ENCODE results near the gene TOR1AIP1. TPM values are rescaled to one million over a fixed set of nuclear protein-coding genes. Genes with fewer than 3 reads are reported as not detected.

The TOR1AIP1 gene
- total RNA-seq, 2 donors from 2014 or later: 48.3 to 50.4 TPM

DNA sequence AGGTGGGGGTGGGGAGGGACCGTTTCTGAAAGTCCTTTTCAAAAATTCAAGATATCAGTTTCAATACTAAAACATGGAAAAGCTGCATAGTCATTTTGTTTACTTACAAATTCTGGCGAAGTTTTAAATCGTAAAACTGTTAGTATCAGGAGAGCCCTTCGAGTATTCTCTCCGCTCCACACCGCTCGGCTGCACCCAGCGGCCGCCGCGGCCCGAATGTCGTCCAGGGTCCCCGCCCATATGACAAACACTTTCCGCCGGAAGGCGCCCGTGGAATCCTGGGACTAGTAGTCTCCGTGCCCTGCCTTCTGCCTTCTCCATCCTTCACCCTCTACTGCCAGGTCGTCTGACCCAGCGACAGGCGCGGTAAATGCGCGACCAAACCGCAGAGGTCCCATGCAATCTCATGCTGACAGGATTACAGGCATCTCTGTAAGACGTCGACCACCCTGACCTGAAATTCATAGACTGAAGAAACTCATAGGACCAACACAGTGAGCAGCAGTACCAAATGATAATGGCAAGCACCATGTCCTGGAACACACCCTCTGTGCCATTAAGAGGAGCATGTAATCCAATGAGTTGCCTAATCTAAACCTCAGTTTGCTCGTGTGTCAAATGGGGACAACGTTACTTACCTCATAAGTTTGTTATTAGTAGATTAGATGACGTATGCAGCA is 4.4 kb upstream of the TOR1AIP1 start, which contains the start of gene TOR1AIP2:
Gene TOR1AIP2 (minus strand): TSS at position 218 of the 680 bp plus-strand sequence. CDS start 25,138 bp downstream, outside the sequence.
- intact Hi-C loops (cut with DNase I): no loop called here
- peak; percentile 91 for DNase-seq
- ATAC-seq: peak; percentile 69 to 70

DNA sequence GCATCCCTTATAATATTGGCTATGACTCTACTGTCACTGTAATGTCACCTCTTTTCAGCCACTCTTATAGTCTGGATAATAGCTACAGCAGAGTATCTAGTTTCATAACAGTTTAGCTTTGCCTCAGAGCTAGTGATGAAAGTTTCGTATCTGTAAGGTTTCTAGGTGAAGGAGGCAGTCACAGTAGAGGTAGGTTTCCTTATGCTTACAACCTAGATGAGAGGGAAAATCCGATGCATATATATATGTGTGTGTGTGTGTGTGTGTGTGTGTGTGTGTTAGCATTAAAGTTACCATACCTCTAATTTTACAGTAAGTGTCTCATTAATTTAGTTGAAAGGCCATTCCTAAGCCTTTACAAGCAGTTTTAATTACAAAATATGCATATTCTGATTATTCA is 2.3 kb upstream of the TOR1AIP1 start:
- intact Hi-C loops (cut with DNase I): loop anchor here in 1 of 2 donors (10.0 kb wide), 1 partner anchor 75 kb away; the partner anchor contains the start of gene CEP350
- ATAC-seq (no peak), DNase-seq (no peak)

DNA sequence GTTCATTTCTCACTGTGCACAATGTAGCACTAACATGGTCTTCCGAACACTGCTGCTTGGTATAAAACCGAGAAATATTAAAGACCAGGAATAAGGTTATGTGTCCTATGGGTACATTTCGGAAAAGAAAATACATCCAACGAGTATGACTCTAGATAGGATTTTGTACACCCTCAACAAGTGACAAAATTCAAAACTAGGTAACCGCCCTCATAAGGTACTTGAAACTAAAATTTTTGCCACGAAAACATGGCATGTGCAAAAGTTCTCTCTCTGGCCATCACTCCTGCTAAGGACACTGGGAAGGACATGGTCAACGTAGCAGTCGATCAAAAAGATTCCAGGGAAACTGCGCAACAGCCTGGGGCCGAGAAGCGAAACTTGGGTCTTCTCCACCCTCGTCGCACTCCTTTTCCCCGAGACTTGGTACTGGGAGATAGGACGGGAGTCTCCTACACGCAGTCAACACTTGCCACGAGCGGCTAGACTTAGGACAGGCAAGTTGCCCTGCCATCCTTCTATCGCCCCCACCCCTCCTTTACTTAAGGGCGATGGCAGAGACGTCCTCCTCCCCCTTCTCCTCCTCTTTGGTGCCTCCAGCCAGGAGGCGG is 338 bp upstream of the TOR1AIP1 start:
- intact Hi-C loops (cut with DNase I): loop anchor here in 1 of 2 donors (10.0 kb wide), 1 partner anchor 73 kb away; the partner anchor contains the start of gene CEP350
- peak; percentile 31 to 35 for ATAC-seq
- DNase-seq: no peak

DNA sequence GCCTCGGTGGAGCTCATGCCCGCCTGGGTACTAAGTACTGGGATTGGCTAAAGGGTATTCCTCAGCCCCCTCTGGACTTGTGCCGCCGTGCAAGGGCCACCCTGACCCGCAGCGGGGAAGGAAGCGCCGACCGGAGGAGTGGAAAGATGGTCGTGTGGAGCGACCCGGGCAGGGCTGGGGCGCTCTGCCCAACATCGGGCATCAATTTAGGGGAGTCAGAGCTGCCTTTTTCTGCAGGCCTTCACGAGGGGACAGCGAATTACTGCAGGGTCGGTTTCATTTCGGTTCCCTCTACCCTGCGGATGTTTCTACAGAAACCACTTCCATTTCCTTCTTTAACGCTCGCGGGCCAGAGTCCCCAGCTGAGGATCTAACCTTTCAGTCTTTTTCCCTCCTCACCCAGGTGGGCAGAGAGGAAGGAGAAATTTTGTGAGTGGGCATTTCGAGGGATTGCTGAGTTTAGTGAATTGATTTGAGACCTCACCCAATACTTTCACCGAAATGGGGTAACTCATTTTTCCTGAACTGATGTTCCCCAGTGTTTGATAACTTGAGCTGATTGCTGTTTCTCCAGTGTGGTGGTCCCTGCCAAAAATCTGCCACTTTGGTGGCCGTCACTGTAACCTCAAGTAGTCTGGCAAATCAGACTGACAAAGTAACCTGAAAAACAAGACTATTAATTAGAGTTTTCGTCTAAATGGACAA is 1.1 kb downstream of the TOR1AIP1 start:
- peak; percentile 27 for DNase-seq
- intact Hi-C loops (cut with DNase I): loop anchor here in 1 of 2 donors (10.0 kb wide), 1 partner anchor 72 kb away; the partner anchor contains the start of gene CEP350

DNA sequence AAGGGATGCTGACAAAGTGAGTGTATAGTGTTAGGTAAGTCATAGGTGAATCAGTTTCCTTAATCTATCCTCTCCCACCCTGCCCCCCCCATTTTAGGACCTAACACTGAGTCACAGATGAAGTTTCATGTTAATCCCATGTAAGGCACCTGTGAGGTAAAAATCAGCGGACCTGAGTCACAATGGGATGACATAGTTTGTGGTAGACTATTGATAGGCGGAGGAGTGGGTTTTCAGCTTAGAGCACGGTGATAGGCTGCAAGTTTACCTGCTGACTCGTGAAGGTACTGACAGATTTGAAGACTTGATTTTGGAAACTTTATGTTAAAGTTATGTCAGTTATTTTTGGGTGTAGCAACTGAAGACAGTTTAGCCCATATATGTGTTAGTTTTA is 1.7 kb downstream of the TOR1AIP1 start:
- intact Hi-C loops (cut with DNase I): loop anchor here in 1 of 2 donors (10.0 kb wide), 1 partner anchor 71 kb away; the partner anchor contains the start of gene CEP350
- DNase-seq: no peak
- no peak for ATAC-seq

More for the DNA sequence above, 1.1 kb downstream of the TOR1AIP1 start:
- peak in 1 of 2 donors; percentile 17 for ATAC-seq

DNA sequence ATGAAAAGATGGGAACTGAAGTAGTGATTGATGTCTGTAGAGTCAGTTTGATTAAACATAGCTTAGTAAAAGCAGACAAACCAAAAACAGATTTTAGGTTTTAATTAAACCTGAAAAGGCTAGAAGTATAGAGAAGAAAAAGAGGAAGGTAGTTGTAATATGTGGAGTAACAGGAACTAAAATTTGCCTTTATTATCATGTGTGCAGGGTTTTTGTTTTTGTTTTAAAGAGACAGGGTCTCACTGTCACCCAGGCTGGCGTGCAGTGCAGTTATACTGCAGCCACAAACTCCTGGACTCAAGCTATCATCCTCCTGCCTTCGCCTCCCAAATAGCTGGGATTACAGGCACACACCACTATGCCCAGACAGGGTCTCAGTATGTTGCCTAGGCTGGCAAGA is 6.0 kb downstream of the TOR1AIP1 start:
- ATAC-seq (no peak), DNase-seq (no peak)
- intact Hi-C loops (cut with DNase I): loop anchor here in 1 of 2 donors (10.0 kb wide), 1 partner anchor 67 kb away; the partner anchor contains the start of gene CEP350

DNA sequence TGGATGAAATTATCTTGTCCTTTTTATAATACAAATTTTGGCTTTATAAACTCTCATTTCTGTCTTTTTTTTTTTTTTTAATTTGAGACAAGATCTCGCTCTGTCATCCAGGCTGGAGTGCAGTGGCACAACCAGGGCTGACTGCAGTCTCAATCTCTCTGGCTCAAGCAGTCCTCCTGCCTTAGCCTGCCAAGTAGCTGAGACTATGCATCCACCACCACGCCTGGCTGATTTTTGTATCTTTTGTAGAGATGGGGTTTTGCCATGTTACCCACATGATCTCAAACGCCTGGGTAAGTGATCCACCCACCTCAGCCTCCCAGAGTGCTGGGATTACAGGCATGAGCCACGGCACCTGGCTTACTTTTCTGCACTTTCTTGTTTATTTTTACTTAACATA is 7.5 kb downstream of the TOR1AIP1 start:
- ATAC-seq (no peak), DNase-seq (no peak)
- intact Hi-C loops (cut with DNase I): loop anchor here in 1 of 2 donors (10.0 kb wide), 1 partner anchor 65 kb away; the partner anchor contains the start of gene CEP350

DNA sequence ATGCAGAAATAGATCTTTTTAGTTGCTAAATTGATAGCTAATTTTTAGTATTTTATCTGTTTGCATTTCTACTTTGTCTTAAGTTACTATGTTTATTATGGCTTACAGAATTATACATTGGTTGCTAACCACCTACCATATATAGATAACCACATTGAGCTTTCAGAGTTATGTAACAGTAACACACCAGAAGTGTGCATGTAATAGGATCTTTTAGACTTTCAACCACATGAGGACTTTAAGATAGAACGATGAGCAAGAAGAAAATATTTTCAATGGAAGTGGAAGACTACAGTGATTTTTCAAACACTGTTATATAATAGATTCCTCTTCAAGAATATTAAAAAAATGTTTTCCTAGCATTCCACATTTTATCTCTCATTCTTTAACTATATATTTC is 28.8 kb downstream of the TOR1AIP1 start:
- intact Hi-C loops (cut with DNase I): no loop called here
- no peak for ATAC-seq
- DNase-seq: no peak

DNA sequence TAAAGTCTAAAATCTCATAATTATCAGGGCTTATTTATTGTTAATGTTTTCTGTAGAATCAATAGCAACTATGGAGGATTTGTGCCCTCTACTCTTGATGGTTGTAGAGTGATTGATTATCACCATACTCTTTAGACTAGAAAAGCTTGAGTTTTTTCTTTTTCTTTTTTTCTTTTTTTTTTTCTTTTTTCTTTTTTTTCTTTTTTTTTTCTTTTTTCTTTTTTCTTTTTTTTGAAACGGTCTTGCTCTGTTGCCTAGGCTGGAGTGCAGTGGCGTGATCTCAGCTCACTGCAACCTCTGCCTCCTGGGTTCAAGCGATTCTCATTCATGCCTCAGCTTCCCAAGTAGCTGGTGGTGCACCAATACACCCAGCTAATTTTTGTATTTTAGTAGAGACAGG is 29.7 kb downstream of the TOR1AIP1 start:
- no peak for DNase-seq
- no peak for ATAC-seq
- intact Hi-C loops (cut with DNase I): no loop called here

DNA sequence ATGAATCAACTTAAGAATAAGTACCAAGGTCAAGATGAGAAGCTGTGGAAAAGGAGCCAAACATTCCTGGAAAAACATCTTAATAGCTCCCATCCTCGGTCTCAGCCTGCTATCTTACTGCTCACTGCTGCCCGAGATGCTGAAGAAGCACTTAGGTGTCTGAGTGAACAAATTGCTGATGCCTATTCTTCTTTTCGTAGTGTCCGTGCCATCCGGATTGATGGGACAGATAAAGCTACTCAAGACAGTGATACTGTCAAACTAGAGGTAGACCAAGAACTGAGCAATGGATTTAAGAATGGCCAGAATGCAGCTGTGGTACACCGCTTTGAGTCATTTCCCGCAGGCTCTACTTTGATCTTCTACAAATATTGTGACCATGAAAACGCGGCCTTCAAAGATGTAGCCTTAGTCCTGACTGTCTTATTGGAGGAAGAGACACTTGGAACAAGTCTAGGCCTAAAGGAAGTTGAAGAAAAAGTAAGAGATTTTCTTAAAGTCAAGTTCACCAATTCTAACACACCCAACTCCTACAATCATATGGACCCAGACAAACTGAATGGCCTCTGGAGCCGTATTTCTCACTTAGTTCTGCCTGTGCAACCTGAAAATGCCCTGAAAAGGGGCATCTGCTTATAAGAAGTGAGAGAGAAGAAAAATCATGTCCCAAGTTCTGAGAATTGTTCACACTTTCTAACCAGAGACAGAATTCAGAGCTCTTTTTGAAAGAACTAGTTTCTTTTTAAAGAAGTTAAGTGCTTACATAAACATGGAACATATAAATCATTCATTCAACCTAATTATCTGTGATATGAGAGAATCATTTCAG is 35.7 kb downstream of the TOR1AIP1 start:
- no peak for DNase-seq
- intact Hi-C loops (cut with DNase I): no loop called here
- ATAC-seq: no peak

DNA sequence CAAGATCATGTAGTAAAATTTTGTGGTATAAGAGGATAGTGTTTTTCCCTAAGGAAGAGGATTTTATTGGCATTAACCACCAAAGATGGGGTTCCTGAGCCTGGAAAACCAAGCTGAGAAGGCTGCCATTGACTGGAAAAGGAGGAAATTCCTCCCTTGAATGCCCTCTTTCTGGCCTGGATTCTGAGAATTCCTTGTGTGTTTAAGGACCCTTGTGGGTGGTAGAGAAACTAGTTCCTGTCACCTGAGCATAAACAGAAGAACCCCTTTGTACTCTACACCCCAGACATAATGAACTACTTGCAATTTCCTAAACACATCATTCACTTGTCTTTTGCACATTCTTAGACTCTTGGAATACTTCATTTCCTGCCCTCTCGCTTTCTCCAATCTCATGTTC is 39.4 kb downstream of the TOR1AIP1 start:
- intact Hi-C loops (cut with DNase I): no loop called here
- DNase-seq (no peak), ATAC-seq (no peak)

DNA sequence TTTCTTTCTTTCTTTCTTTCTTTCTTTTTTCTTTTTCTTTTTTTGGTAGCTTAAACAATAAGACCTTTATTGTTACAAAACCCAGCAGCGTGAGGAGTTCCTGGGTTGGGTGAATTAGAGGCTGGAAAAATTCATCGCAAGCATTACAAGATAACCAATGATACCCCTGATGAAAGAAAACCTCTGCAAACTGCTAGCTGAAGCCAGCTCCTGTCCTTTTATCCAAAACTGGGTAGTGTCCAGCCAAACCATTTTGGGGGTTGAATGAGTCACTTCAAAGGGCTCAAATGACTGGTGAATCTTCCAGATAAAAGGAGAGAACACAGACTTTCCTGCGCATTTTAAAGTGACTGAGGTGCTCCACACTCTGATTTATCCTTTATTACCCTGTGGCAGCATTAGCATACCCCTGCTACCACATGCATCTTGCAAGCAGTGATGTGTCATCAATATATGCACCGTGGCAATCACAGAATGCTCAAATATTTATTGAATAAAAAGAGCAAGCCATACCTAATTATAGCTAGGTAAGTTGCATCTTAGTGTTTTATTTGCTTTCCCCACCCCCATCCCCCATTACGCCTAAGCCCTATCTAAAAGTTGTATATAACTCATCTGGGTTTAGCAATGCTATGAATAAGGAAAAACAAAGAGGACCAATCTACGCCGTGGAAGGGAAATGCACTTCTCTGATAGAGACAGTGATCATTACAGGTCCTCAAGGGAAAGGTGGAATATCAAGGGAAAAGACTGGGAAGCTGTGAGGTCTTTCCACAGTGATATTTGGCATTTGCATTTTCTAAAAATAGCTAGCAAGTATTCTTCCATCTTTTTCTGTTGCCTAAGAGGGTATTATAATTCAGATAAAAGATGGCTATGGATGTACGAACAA is 40.1 kb downstream of the TOR1AIP1 start:
- intact Hi-C loops (cut with DNase I): no loop called here
- DNase-seq (no peak), ATAC-seq (no peak)

DNA sequence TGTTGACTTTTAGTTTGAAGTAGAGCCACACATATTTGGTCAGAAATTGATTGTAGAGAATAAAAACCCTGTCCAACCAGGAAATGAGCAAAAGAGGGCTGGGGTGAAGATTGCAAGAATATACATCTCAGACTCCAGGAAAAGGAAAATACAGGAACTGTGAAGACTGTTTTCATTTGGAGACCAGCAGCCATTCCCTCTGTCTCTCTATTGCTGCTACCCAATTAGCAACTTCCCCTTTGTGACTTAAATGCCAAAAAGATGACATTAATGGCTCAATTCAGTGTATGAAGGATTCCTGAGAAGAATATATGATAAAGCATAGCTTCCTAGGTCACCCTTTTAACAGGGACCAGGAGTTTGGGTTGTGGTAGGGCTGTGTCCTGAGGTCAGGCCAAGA is 40.9 kb downstream of the TOR1AIP1 start:
- intact Hi-C loops (cut with DNase I): no loop called here
- DNase-seq (no peak), ATAC-seq (no peak)

DNA sequence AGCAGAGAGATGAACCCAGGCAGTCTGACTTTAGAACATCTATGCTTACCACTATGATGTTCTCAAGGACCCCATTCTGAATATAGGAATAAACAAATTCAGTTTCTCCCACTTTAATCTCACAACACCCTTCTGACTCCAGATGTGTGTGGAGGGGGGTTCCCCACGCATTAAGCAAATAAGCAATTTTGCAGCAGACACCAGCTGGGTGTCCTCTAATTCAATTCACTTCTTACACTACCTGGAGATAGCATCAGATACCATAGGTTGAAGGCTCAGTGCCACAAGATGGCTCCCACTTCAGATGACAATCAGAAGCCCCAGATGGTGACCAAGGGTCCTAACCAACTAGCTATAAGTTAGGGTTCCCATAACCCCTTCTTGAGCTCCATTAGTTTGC is 42.2 kb downstream of the TOR1AIP1 start:
- no peak for DNase-seq
- no peak for ATAC-seq
- intact Hi-C loops (cut with DNase I): no loop called here

DNA sequence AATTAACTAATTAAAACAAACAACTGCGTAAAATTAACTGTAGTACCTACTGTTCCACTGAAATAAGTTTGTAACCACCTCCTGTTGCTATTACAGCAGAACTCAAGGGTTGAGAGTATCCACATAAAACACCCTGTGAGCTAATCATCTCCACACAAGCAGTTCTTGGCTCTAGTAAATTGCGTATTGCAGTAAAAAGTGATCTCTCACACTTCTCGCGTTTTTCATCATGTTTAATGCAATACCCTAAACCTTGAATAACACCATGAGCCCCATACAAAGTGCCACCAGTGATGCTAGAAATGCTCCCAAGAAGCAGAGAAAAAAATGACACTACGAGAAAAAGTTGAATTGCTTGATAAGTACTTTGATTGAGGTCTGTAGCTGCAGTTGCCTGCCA is 43.2 kb downstream of the TOR1AIP1 start:
- intact Hi-C loops (cut with DNase I): no loop called here
- no peak for ATAC-seq
- no peak for DNase-seq

DNA sequence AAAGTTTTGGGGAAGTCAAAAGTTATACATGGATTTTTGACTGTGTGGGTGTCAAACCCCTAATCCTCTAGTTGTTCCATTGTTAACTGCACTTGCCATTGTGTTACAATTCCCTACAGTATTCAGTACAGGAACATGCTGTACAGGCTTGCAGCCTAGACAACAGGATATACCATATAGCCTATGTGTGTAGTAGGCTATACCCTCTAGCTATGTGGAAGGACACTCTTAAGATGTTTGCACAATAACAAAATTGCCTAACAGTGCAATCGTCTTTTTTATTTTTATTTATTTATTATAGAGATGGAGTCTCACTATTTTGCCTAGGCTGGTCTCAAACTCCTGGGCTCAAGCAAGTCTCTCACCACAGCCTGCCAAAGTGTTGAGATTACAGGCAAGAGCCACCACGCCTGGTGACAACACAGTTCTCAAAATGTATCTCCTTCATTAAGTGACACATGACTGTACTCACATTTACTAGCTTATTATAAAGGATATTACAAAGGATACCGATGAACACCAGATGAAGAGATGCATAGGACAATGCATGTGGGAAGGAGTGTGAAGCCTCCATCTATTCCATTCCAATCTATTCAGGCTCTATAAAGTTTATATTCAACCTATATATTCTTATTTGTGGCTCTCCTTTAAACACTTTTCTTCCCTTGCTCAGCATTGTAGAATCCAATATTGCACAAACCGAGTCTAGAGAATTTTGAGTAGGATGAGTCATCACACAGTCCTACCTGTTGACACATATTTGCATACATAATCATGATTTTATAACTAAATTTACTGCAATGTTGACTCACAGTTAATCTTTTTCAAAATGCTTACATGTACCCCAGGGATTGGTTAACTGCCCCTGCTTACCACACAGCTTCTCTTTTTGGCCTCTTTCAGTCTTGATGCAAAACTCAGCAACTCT is 44.1 kb downstream of the TOR1AIP1 start:
- ATAC-seq: peak in 1 of 2 donors; percentile 56
- intact Hi-C loops (cut with DNase I): no loop called here
- DNase-seq: no peak

DNA sequence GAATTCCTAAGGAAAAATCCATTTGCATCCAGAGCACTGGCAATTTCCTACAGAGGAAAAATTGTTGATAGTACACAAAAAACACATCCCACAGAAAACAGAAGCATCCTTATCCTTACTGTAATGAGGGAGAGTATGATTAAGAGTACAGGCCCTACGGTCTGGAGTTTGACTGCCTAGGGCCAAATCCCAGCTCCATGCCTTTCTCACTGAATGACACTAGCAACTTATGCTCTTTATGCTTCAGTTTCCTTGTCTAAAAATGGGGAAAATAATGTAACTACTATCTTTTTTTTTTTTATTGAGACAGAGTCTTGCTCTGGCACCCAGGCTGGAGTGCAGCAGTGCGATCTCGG is 44.7 kb downstream of the TOR1AIP1 start:
- intact Hi-C loops (cut with DNase I): no loop called here
- DNase-seq (no peak), ATAC-seq (peak in 1 of 2 donors; percentile 9)
